Activated CD8-positive, alpha-beta memory T cell treated with anti-CD3 and anti-CD28 coated beads, Interleukin-2, amount 50 U/mL, for 48 hours (primary cell): ENCODE measurements around the gene RXRG.
A peak's percentile ranks its signal among the peaks of the same experiment; 100 is the strongest.

Experiments used
- DNase-seq: peaks from one replicate; pipeline ENCODE4 v3.0.0-alpha.2; 2020

RXRG gene

GRCh38 chr1:165407398-165407797 is 37.5 kb downstream of the RXRG start:
- no peak for DNase-seq

DNA sequence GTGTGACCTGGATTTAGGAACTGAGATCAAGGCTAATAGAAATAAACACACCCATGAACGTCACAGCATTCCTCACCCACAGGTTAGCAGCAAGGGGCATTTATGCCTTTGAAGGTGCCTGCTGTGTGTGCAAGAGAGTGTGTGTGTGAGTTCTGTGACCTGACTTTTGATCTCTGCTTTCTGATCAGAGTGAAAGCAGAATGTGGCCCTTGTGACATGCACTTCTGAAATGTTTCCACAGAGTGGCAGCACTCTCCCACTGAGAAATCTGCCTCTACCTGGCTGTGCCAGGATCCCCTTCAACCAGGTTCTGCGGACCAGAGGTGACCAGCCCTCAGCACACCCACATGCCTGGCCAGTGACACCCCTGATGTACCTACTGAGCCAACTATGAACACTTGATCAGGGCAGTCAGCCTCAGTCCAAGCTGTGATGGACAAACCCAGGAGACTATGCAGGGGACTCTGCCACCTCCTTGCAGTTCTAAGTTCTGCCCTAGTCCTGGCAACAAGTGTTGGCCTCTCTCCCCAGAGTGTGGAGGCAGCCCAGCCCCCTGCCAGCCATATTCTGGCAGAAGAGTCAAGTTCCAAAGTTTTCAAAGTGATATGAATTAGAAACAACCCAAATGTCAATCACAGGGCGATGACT is 41.0 kb downstream of the RXRG start:
- no peak for DNase-seq

DNA sequence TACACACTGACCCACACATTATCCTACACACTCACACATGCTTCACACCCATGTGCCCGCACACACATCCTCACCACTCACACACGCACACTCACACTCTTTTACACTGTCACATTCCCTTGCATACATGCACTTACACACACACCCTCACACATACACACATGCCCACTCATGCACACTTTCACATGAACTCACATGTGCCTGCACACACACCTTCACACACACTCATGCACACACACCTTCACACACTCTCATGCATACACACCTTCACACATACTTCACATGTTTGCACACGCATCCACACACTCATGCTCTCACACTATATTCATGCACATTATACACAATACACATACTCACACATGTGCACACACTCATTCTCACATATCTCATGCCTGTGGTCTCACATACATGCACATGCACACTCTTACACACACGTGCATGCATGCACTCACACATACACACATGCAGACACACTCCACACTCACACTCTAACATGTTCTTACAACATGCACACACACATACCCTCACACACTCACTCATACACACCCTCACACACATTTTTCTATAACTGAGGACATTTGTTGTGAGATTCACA is 42.3 kb downstream of the RXRG start:
- no peak for DNase-seq

- DNase-seq = no peak
Measured at GRCh38 chr1:165397944-165398343, 47.0 kb downstream of the RXRG start.

DNA sequence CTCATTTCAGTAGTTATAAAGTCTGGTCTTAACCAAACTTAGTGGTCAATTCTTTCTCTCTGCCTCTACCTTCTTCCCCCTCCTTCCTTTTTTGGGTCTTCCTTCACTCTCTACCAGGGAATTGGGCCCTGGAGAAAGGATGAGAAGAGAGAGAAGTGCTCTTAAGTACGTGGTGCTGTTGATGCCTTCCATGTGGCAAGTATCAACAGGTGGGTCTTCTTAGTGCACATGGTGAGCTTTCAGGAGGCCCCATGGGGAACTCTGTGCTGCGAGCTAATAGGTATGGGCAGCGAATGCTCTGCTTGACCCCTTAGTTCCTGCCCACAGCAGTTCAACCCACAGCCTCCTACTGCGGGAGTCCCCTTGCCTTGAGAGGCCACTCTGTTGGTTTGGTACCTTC is 49.0 kb downstream of the RXRG start:
- DNase-seq = no peak

- no peak for DNase-seq
Measured at GRCh38 chr1:165395478-165395877, 49.4 kb downstream of the RXRG start.

GRCh38 chr1:165392634-165393571 is 52.0 kb downstream of the RXRG start:
- peak; percentile 93 for DNase-seq

DNA sequence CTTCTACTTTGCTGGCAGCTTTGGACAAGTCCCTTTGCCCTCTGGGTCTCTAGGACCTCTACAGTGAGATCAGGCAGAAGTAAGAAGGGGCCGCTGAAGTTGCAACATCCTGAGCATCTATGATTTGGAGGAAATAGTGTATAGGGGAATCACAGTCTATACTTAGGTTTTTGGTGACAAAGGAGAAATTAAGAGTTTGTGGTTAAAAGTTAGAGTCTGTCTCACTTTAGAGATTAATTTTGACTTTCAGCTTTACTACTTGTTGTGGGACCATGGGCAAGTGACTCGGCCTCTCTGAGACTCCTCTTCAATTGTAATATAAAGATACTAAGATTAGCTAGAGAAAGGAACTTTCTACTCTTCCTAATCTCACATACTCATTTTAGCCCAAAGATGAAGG is 55.3 kb downstream of the RXRG start:
- no peak for DNase-seq

GRCh38 chr1:165387961-165388360 is 57.0 kb downstream of the RXRG start:
- DNase-seq = no peak

DNA sequence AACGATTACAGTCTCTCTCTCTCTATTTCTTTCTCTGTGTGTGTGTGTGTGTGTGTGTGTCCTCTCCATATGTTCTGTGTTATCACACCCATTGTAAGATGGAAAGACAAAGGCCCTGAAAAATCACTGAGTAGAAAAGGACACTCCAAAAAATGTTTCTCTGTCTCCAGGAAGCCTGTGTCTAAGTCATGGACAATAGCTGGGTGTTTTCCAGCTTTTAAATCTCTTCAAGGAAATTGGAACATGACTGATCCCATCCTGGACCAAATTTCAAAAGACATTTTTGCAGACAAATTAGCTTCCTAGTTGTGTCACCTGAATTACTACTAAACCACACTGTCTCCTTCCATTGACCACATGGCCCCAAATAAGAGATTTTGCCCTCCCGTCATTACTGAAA is 57.4 kb downstream of the RXRG start:
- no peak for DNase-seq

DNA sequence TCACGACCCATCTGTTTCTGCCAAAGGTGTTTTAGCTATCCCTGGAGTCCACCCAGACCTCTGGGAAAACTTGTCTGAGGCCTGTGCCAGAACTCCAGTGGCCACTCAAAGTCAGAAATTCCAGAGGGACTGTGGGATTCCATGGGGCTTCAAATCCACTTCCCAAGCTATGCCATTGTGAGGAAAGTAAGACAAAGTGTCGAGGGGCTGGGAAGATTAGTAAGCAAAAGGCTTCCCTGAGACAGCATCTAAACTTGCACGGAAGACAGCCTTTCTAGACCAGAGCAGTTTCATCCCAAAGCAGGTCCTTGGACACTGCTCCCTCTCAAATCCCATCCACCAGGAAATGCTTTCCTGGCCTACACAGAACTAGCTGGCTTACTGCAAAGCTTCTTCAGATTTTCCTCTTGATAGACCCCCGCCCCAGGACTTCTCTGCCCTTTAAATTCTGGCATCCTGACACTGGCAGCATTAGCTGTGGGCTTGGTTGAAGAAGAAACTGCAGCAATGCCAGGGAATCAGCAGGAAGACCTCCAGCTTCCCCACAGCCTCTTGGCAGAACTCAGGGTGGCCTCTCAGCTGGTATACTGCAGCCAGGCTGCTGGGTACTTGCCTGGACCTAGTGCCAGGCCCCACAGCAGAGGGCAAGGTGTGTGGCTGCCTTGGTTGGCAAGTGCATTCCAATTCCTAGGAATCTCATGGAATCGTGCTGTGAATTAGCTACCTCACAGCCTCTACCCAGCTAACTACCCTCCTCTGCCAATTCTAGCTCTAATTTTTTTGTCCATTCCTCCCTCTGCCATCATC is 61.1 kb downstream of the RXRG start:
- DNase-seq = no peak

DNA sequence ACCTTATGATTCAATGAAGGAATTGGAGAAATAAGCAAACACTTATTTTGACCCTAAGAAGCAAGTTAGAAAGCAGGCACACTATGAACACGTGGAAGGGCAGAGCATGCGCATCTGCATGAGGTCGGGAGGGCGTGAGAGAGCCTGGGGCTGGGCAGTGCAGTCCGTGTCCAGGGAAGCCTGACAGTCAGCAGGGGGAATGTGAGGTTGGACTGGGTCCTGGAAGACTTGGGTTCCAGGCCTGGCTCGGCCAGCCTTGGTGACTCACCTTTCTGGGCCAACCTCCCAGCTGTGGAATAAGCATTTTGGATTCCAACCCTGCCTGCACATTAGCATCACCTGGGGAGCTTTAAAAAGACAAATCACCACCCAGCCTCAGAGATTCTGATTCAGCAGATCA is 61.9 kb downstream of the RXRG start:
- no peak for DNase-seq

GRCh38 chr1:165381745-165382505 is 63.0 kb downstream of the RXRG start:
- DNase-seq = no peak

DNA sequence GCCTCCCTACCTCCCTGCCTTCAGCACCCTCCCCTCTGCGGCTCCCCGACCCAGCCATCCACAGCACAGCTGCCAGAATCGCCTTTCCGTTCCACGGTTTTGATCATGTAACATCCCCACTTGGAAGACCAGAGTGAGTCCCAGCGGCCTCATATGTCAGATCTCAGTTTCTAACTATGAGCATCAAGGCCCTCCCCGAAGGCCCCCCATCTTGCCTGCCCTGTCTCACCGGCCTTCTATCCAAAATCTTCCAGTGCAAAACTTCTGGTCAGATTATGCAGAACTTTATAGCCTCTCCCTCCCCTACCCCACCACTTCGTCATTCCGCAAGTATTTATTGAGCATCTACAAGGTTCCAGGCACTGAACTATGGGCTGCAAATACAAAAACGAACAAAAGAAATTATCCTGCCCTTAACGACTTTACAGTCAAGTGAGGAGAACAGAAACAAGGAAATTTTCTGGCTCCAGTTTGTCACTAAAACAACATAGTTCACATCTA is 68.1 kb downstream of the RXRG start:
- DNase-seq = no peak

DNA sequence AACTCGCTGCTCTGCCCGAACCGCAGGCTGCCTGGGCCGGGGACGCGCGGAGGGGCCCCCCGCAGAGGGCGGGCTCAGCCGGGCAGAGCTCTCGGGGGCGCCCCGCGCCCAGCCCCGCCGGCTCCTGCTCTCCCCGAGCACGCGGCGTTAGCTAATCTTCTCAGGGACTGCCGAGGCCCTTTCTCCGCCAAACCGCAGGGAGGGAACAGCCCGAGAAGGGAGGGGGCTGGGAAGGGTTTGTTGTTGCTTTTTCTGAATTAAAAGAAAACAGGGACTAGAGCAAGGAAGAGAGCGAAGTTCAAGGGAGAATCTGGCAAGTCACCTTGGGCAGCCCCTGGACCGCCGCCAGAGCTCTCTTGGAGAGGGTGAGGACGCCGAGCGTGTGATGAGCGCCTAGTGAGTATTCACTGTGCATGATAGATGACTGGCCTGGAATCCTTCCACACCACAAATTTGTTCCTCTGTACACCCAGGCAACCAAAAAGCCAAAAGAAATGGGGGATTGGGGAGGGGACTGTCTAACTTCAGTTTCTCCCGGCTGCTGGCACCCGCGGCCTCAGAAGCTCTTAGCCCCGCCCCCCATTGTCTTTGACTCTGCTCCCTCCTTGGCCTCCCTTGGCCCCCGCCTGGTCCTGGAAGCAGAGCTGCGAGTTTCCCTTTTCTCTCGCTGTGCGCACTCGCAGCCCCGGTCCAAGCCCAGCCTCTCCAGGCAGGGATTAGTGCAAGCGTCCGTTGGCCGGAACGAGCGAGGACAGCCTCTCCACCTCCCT is 68.7 kb downstream of the RXRG start:
- DNase-seq = peak; percentile 65

- DNase-seq = no peak
Measured at GRCh38 chr1:165375623-165376022, 69.3 kb downstream of the RXRG start.

- DNase-seq = no peak
Measured at GRCh38 chr1:165371588-165372225, 73.2 kb downstream of the RXRG start.

GRCh38 chr1:165369255-165369848 is 75.6 kb downstream of the RXRG start:
- peak; percentile 80 for DNase-seq

DNA sequence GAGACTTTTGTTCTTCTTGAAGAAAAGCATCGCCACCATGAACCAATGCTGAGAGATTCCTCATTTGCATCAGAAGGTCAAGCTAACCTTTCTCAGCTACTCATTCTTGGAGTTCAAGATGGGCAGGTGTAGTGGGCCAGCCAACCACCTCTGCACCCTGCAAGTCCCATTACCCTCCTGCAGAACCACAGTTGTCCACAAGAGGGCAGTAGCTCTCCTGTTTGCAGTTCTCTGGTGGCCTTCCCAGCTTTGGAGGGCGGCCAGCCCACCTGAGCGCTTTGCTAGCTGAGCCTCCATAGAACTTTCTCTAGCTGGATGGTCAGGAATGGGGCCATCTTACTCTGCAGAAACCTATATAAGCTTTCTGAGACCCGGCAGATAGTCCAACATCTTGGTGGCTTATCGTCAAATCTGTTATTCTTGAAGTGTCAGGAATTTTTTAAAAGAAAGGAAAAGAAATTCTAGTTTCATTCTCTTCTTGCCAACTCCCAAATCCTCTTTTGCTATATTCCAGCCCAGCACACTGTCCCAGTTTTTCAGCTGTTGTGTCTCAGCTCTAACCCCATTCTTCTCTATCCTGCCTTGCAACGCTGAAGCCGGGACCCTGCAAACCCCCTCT is 77.4 kb downstream of the RXRG start:
- peak; percentile 95 for DNase-seq

DNA sequence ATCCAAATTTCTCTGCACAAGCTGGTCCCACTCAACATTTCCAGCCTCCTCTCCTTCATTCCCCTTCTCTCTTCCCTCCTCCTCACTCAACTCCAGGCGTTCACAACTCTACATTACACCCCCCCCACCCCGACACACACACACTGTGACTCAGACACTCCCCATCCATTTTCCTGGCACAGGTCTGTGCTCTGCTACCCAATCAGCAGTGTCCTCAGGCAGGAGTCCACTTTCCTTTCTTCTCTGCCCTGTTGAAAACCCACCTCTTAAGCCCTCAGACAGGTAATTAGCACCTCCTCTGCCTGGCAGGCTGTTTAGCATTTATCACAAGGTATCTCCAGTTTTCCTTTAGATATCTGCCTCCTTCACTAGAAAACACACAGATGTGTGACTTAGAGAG is 79.6 kb downstream of the RXRG start:
- no peak for DNase-seq
